Large intestine (tissue), 3 donors: ENCODE results near the gene ZNF814. TPM values are rescaled to one million over a fixed set of nuclear protein-coding genes. Genes with fewer than 3 reads are reported as not detected.
"Not testable (repeated sequence)": the region's sequence is repeated elsewhere in the genome, so short reads cannot be mapped to it uniquely, and the experiment has no call there.

Experiments used
- DNase-seq, 2 donors: peaks; one replicate each; pipeline versions ENCODE4 v3.0.0 to v3.0.0-alpha.2; 2013
- H3K27ac ChIP-seq: one replicate; pipeline ENCODE4 v1.5.1; 2013; ENCODE audit warnings: low read length
- H3K27me3 ChIP-seq: 2 replicates; pipeline ENCODE4 v1.6.1; 2013; ENCODE audit warnings: low read length; ENCODE audit not compliant: control insufficient read depth, insufficient read depth
- H3K36me3 ChIP-seq: 2 replicates; pipeline ENCODE4 v1.6.1; 2013; ENCODE audit warnings: low read length; ENCODE audit not compliant: control insufficient read depth, insufficient read depth
- H3K4me1 ChIP-seq: one replicate; pipeline ENCODE4 v1.6.1; 2013; ENCODE audit warnings: low read length; ENCODE audit not compliant: control insufficient read depth, insufficient read depth
- H3K4me3 ChIP-seq: one replicate; pipeline ENCODE4 v1.5.1; 2013; ENCODE audit warnings: low read length
- H3K9me3 ChIP-seq: one replicate; pipeline ENCODE4 v1.6.1; 2013; ENCODE audit warnings: mild to moderate bottlenecking, low read depth, low read length, moderate library complexity; ENCODE audit not compliant: control insufficient read depth
- WGBS: methylation state at CpG from one replicate; pipeline ENCODE4 v1.1.5; 2013; ENCODE audit warnings: low lambda C conversion rate; ENCODE audit not compliant: insufficient coverage; 5-methylcytosine and 5-hydroxymethylcytosine counted together
- polyA plus RNA-seq: library from polyadenylated mRNA; unstranded; fragments of 120-200 nt; gene quantifications from one replicate; pipeline ENCODE4 v1.2.1, GENCODE V29; 2013

Gene ZNF814
- polyA plus RNA-seq, 1 donor = 54.3 TPM

- no peak for DNase-seq
- no peak overlapping the region for H3K4me3 ChIP-seq
Measured at GRCh38 chr19:57905258-57905657, 16.4 kb upstream of the ZNF814 start.

GRCh38 chr19:57903618-57904184 lies 14.9 kb upstream of the ZNF814 start:
- H3K36me3 ChIP-seq = peaks cover 20% of the 10 kb centered on the region
- peaks cover 9% of the 10 kb centered on the region for H3K9me3 ChIP-seq
- peak overlapping the region; percentile 32 for H3K27ac ChIP-seq
- no peak overlapping the region for H3K4me3 ChIP-seq
- DNase-seq = peak; percentile 30 to 78
- no peaks in the 10 kb centered on the region for H3K27me3 ChIP-seq
- WGBS = no CpG with 5 or more reads among the region's 7 CpGs
- peaks cover 3% of the 10 kb centered on the region for H3K4me1 ChIP-seq

More at GRCh38 chr19:57905258-57905657, 16.4 kb upstream of the ZNF814 start:
- H3K27ac ChIP-seq = no peak overlapping the region
- WGBS = 93% methylated on average over 2 of the region's 6 CpGs
- no peaks in the 10 kb centered on the region for H3K27me3 ChIP-seq
- H3K4me1 ChIP-seq = peaks cover 3% of the 10 kb centered on the region
- peaks cover 30% of the 10 kb centered on the region for H3K36me3 ChIP-seq
- H3K9me3 ChIP-seq = peaks cover 10% of the 10 kb centered on the region

- DNase-seq = no peak
- Histone ChIP-seq H3K27ac (no peak overlapping the region), H3K27me3 (no peaks in the 10 kb centered on the region), H3K4me1 (peaks cover 3% of the 10 kb centered on the region), H3K9me3 (peaks cover 7% of the 10 kb centered on the region), H3K36me3 (peaks cover 2% of the 10 kb centered on the region), H3K4me3 (no peak overlapping the region)
- WGBS = no CpG with 5 or more reads among the region's 5 CpGs
Measured at GRCh38 chr19:57900311-57900710, 11.5 kb upstream of the ZNF814 start.

GRCh38 chr19:57890706-57891105 lies 1.9 kb upstream of the ZNF814 start:
- not testable (repeated sequence) for H3K9me3 ChIP-seq, H3K27me3 ChIP-seq, H3K4me3 ChIP-seq, H3K4me1 ChIP-seq, H3K36me3 ChIP-seq, H3K27ac ChIP-seq
- DNase-seq = peak in 1 of 2 donors; percentile 29
- no CpG with 5 or more reads among the region's 3 CpGs for WGBS

- H3K27me3 ChIP-seq = no peaks in the 10 kb centered on the region
- DNase-seq = peak in 1 of 2 donors; percentile 62
- peak overlapping the region; percentile 75 for H3K27ac ChIP-seq
- H3K4me1 ChIP-seq = no peaks in the 10 kb centered on the region
- peak overlapping the region; percentile 86 for H3K4me3 ChIP-seq
- 0% methylated on average over 1 of the region's 8 CpGs for whole genome bisulfite sequencing
- H3K9me3 ChIP-seq = peaks cover 21% of the 10 kb centered on the region
- H3K36me3 ChIP-seq = peaks cover 19% of the 10 kb centered on the region
Measured at GRCh38 chr19:57888107-57888559, 704 bp downstream of the ZNF814 start.

DNA sequence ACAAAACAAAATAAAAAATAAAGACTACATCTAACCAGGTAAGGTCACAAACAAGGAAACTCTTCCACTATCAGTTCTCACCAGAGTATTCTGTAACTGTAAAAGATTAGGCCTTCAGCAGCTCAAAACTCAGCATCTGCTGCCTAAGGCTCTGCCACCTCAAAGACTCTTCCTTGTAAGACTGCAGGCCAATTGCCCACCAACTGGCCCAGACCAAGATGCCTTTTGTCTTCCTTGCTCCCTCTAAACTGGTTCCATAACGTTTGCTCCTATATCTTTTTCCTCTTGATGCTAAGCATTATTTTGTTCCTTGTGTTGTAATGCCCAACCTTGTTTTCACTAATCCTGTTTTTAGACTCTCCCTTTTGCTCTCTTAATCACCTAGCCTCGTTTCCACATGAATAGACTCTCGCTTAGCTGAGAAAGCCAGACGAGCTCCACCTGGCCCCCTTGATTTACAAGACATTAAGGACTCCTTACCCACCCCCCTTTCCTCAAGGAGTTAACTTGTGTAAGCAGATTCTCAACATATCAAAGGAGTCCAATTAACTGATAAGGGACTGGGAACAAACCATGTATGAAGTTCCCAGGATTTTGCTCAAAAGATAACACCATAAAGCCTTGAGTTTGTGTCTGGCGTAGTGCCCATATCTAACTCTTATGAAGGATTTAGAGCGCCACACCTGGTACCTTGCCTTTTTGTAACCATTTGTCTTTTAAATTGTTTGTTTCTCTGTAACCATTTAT lies 1.5 kb downstream of the ZNF814 start:
- Histone ChIP-seq H3K27ac (peak overlapping the region; percentile 75), H3K36me3 (peaks cover 23% of the 10 kb centered on the region), H3K4me3 (peak overlapping the region; percentile 86), H3K9me3 (peaks cover 23% of the 10 kb centered on the region), H3K4me1 (no peaks in the 10 kb centered on the region), H3K27me3 (no peaks in the 10 kb centered on the region)
- WGBS = 0% methylated on average over 3 of the region's 6 CpGs
- DNase-seq = peak; percentile 31 to 81

- Histone ChIP-seq H3K4me3 (no peak overlapping the region), H3K27ac (no peak overlapping the region), H3K4me1 (no peaks in the 10 kb centered on the region), H3K36me3 (peaks cover 23% of the 10 kb centered on the region), H3K27me3 (no peaks in the 10 kb centered on the region), H3K9me3 (peaks cover 23% of the 10 kb centered on the region)
- no peak for DNase-seq
- no CpG with 5 or more reads among the region's 3 CpGs for WGBS
Measured at GRCh38 chr19:57886046-57886445, 2.8 kb downstream of the ZNF814 start.

GRCh38 chr19:57873883-57874799 lies 14.7 kb downstream of the ZNF814 start:
- Histone ChIP-seq H3K9me3 (peaks cover 74% of the 10 kb centered on the region), H3K36me3 (peaks cover 47% of the 10 kb centered on the region)
- not testable (repeated sequence) for H3K4me3 ChIP-seq, H3K27me3 ChIP-seq, H3K27ac ChIP-seq, H3K4me1 ChIP-seq
- DNase-seq = peak in 1 of 2 donors; percentile 30
- WGBS = 92% methylated on average over 2 of the region's 8 CpGs

GRCh38 chr19:57872450-57872849 lies 16.4 kb downstream of the ZNF814 start:
- DNase-seq = no peak
- no peak overlapping the region for H3K4me3 ChIP-seq
- no peaks in the 10 kb centered on the region for H3K27me3 ChIP-seq
- peaks cover 77% of the 10 kb centered on the region for H3K9me3 ChIP-seq
- no peaks in the 10 kb centered on the region for H3K4me1 ChIP-seq
- peaks cover 47% of the 10 kb centered on the region for H3K36me3 ChIP-seq
- H3K27ac ChIP-seq = no peak overlapping the region

DNA sequence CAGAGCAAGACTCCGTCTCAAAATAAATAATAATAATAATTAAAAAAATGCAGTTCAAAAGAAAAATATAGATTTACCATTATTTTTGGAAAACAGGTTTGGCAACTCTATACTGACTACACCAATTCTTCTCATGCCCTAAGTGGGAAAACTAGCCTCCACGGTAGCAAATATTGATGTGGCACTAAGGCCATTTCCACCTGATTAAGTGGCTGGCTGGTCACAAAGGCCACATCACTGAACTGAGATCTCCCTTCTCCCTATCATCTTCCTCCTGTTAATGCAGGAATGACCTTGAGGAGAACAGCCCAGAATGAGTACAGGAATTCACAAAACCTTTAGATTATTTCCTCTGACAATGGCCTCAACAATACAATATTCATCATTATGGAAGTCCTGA lies 18.6 kb downstream of the ZNF814 start:
- H3K4me3 ChIP-seq = no peak overlapping the region
- H3K9me3 ChIP-seq = peaks cover 71% of the 10 kb centered on the region
- H3K36me3 ChIP-seq = peaks cover 50% of the 10 kb centered on the region
- no peak overlapping the region for H3K27ac ChIP-seq
- no peak for DNase-seq
- WGBS = no CpG with 5 or more reads among the region's 2 CpGs
- H3K4me1 ChIP-seq = no peaks in the 10 kb centered on the region
- no peaks in the 10 kb centered on the region for H3K27me3 ChIP-seq
